ENCODE results near the gene LAMC1. TPM values are rescaled to one million over a fixed set of nuclear protein-coding genes. Genes with fewer than 3 reads are reported as not detected.
A peak's percentile ranks its signal among the peaks of the same experiment; 100 is the strongest.

LAMC1 gene
- total and polyA plus RNA-seq, 4 donors = 23.4 to 272 (median 116) TPM

DNA sequence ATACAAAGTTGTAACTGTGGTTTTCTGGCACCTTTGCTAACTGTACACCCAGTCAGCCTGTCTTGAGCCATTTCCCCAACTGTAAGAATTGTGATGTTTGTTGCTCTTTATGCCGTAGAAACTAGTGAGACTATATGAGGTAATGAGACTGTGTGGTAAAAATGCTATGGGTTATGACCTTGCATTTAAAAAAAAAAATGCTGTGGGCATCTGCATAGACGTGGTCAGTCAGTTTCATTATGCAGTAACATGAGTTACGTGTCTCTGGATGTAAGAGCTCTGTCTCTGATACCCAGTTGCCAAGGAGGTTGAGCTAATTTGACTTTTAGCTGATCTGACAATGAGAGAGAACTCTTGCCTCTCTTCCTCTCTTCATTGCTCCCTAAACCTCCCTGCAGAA, 82.2 kb downstream of the LAMC1 start:
- WGBS, 2 donors = 24 to 64% methylated on average over 3 of the region's 3 CpGs
- ATAC-seq (ENCODE audit: insufficient read depth, low FRiP score) (no peak), DNase-seq (peak in 2 of 3 donors; percentile 65 to 76)
- peak overlapping the region in 1 of 2 donors; percentile 35 for H3K9ac ChIP-seq (ENCODE audit: insufficient read depth in 1 of 2, low read length in 2 of 2)
- no peak overlapping the region for H3K4me3 ChIP-seq
- TF ChIP-seq CTCF (IDR thresholded peaks at IDR 0.05; ENCODE audit: control extremely low read depth, extremely low read depth) = no peak
- peaks cover 10 to 20% (median 13%) of the 10 kb centered on the region in 5 donors for H3K4me1 ChIP-seq (ENCODE audit: control insufficient read depth in 5 of 5, insufficient read depth in 5 of 5, low read length in 5 of 5)
- no peaks in the 10 kb centered on the region for H3K9me3 ChIP-seq (ENCODE audit: control insufficient read depth in 4 of 4, insufficient read depth in 3 of 4, low read length in 3 of 4)
- H3K36me3 ChIP-seq (ENCODE audit: control insufficient read depth in 4 of 4, insufficient read depth in 4 of 4, low read length in 4 of 4) = peaks cover 4 to 27% (median 19%) of the 10 kb centered on the region in 4 donors
- H3K27me3 ChIP-seq (ENCODE audit: control insufficient read depth in 3 of 3, insufficient read depth in 3 of 3, low read length in 2 of 3) = no peaks in the 10 kb centered on the region
- no peak overlapping the region for H3K27ac ChIP-seq (ENCODE audit: low read depth in 1 of 2, low read length in 1 of 2)

DNA sequence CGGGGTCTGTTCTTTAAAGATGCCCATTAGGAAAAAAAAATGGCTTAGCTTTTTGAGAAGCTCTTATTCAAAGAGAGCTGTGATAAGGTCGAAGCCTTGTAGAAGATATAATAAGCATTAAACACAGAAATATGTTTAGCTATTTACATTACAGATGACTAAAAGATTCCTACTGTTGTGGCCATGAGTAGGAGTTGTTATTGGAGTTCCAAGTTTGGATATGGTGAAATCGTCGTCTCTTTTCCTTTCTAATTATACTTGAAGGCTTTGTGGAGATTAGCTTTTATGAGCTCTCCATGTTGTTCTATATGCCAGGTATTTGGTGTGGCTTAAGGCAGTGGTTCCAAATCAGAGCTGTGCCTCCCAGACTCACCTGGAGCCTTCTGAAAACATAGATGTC, 82.9 kb downstream of the LAMC1 start:
- ATAC-seq (ENCODE audit: insufficient read depth, low FRiP score) (no peak), DNase-seq (no peak)
- H3K9ac ChIP-seq (ENCODE audit: insufficient read depth in 1 of 2, low read length in 2 of 2) = no peak overlapping the region
- TF ChIP-seq CTCF (IDR thresholded peaks at IDR 0.05; ENCODE audit: control extremely low read depth, extremely low read depth) = no peak
- H3K27ac ChIP-seq (ENCODE audit: low read depth in 1 of 2, low read length in 1 of 2) = no peak overlapping the region
- no peaks in the 10 kb centered on the region for H3K9me3 ChIP-seq (ENCODE audit: control insufficient read depth in 4 of 4, insufficient read depth in 3 of 4, low read length in 3 of 4)
- peaks cover 7 to 18% (median 13%) of the 10 kb centered on the region in 5 donors for H3K4me1 ChIP-seq (ENCODE audit: control insufficient read depth in 5 of 5, insufficient read depth in 5 of 5, low read length in 5 of 5)
- no peak overlapping the region for H3K4me3 ChIP-seq
- H3K36me3 ChIP-seq (ENCODE audit: control insufficient read depth in 4 of 4, insufficient read depth in 4 of 4, low read length in 4 of 4) = peaks cover 4 to 25% (median 21%) of the 10 kb centered on the region in 4 donors
- no peaks in the 10 kb centered on the region for H3K27me3 ChIP-seq (ENCODE audit: control insufficient read depth in 3 of 3, insufficient read depth in 3 of 3, low read length in 2 of 3)
- 58 to 77% methylated on average over 4 of the region's 4 CpGs for WGBS, 2 donors

DNA sequence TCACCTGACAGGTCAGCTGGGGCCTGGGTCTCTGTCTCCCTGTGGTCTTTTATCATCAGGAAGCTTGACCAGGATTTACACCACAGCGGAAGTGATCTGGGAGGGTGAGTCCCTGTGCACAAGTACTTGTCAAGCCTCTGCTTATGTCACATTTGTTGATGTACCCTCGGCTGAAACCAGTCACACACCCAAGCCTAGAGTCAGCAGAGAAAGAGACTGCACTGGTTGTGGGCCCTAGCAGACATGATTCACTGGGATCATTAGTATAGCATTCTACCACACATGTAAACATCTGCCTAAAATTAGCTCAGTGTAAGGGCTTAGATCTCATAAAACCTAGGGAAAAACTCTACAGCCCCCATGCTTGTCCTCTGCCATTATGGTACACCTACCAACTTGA, 83.5 kb downstream of the LAMC1 start:
- no peak for TF ChIP-seq CTCF (IDR thresholded peaks at IDR 0.05; ENCODE audit: control extremely low read depth, extremely low read depth)
- Histone ChIP-seq H3K27me3 (ENCODE audit: control insufficient read depth in 3 of 3, insufficient read depth in 3 of 3, low read length in 2 of 3) (no peaks in the 10 kb centered on the region), H3K9me3 (ENCODE audit: control insufficient read depth in 4 of 4, insufficient read depth in 3 of 4, low read length in 3 of 4) (no peaks in the 10 kb centered on the region), H3K9ac (ENCODE audit: insufficient read depth in 1 of 2, low read length in 2 of 2) (no peak overlapping the region), H3K27ac (ENCODE audit: low read depth in 1 of 2, low read length in 1 of 2) (no peak overlapping the region), H3K36me3 (ENCODE audit: control insufficient read depth in 4 of 4, insufficient read depth in 4 of 4, low read length in 4 of 4) (peaks cover 4 to 25% (median 21%) of the 10 kb centered on the region in 4 donors), H3K4me1 (ENCODE audit: control insufficient read depth in 5 of 5, insufficient read depth in 5 of 5, low read length in 5 of 5) (peaks cover 7 to 18% (median 10%) of the 10 kb centered on the region in 5 donors), H3K4me3 (no peak overlapping the region)
- ATAC-seq (ENCODE audit: insufficient read depth, low FRiP score) (no peak), DNase-seq (no peak)
- 71 to 81% methylated on average over 2 of the region's 2 CpGs for WGBS, 2 donors

- Histone ChIP-seq H3K9me3 (ENCODE audit: control insufficient read depth in 4 of 4, insufficient read depth in 3 of 4, low read length in 3 of 4) (no peaks in the 10 kb centered on the region), H3K27me3 (ENCODE audit: control insufficient read depth in 3 of 3, insufficient read depth in 3 of 3, low read length in 2 of 3) (no peaks in the 10 kb centered on the region), H3K9ac (ENCODE audit: insufficient read depth in 1 of 2, low read length in 2 of 2) (no peak overlapping the region), H3K36me3 (ENCODE audit: control insufficient read depth in 4 of 4, insufficient read depth in 4 of 4, low read length in 4 of 4) (peaks cover 3 to 27% (median 20%) of the 10 kb centered on the region in 4 donors), H3K4me3 (no peak overlapping the region), H3K4me1 (ENCODE audit: control insufficient read depth in 5 of 5, insufficient read depth in 5 of 5, low read length in 5 of 5) (peaks cover 0 to 13% (median 3%) of the 10 kb centered on the region in 5 donors), H3K27ac (ENCODE audit: low read depth in 1 of 2, low read length in 1 of 2) (no peak overlapping the region)
- no peak for TF ChIP-seq CTCF (IDR thresholded peaks at IDR 0.05; ENCODE audit: control extremely low read depth, extremely low read depth)
- peak; percentile 18 to 53 (median 43) for DNase-seq
- 75 to 92% methylated on average over 8 of the region's 8 CpGs for WGBS, 2 donors
- ATAC-seq (ENCODE audit: insufficient read depth, low FRiP score) = no peak
Measured at GRCh38 chr1:183110326-183110880, 87.2 kb downstream of the LAMC1 start.
